ENCODE measurements around the gene PTPRM.

PTPRM gene

DNA sequence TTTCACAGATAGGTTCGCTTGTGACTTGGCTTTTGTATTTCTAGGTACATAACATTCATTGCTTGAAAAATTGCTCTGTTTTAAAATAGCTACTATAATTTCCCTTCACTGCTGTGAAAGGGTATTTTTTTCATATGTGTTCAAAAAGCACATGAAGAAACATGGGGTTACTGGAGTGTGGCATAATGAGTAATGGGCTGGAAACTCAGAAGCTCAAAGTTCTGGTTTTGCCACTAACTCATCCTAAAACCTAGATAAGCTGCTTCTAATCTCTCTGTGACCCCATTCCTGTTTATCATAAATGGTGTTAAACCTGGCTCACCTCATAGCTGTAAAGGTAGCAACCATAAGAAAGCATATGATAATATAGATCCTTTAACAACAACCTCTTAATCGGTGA lies 319.3 kb downstream of the PTPRM start:
- Mint-ChIP-seq H3K9me3 (no peaks in the 10 kb centered on the region), H3K4me1 (peaks cover 18% of the 10 kb centered on the region), H3K36me3 (ENCODE audit: low read depth) (peaks cover 7% of the 10 kb centered on the region), H3K4me3 (no peak overlapping the region), H3K27me3 (ENCODE audit: low read depth, poor library complexity) (peaks cover 11% of the 10 kb centered on the region), H3K27ac (peak overlapping the region; percentile 91)
- TF ChIP-seq, protein P1, sequence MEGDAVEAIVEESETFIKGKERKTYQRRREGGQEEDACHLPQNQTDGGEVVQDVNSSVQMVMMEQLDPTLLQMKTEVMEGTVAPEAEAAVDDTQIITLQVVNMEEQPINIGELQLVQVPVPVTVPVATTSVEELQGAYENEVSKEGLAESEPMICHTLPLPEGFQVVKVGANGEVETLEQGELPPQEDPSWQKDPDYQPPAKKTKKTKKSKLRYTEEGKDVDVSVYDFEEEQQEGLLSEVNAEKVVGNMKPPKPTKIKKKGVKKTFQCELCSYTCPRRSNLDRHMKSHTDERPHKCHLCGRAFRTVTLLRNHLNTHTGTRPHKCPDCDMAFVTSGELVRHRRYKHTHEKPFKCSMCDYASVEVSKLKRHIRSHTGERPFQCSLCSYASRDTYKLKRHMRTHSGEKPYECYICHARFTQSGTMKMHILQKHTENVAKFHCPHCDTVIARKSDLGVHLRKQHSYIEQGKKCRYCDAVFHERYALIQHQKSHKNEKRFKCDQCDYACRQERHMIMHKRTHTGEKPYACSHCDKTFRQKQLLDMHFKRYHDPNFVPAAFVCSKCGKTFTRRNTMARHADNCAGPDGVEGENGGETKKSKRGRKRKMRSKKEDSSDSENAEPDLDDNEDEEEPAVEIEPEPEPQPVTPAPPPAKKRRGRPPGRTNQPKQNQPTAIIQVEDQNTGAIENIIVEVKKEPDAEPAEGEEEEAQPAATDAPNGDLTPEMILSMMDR (IDR thresholded peaks at IDR 0.05), result no peak
- no peak for DNase-seq

- Mint-ChIP-seq H3K27ac (no peak overlapping the region), H3K9me3 (no peaks in the 10 kb centered on the region), H3K4me1 (peaks cover 14% of the 10 kb centered on the region), H3K4me3 (no peak overlapping the region), H3K27me3 (ENCODE audit: low read depth, poor library complexity) (peaks cover 6% of the 10 kb centered on the region), H3K36me3 (ENCODE audit: low read depth) (peaks cover 7% of the 10 kb centered on the region)
- TF ChIP-seq, protein P1 (IDR thresholded peaks at IDR 0.05), result no peak
- DNase-seq, result no peak
These were observed 322.4 kb downstream of the PTPRM start for GRCh38 chr18:7889515-7889914.

GRCh38 chr18:7890075-7890474 lies 323.0 kb downstream of the PTPRM start:
- Mint-ChIP-seq H3K27ac (no peak overlapping the region), H3K4me3 (no peak overlapping the region), H3K9me3 (no peaks in the 10 kb centered on the region), H3K4me1 (peaks cover 14% of the 10 kb centered on the region), H3K27me3 (ENCODE audit: low read depth, poor library complexity) (peaks cover 2% of the 10 kb centered on the region), H3K36me3 (ENCODE audit: low read depth) (peaks cover 7% of the 10 kb centered on the region)
- TF ChIP-seq, protein P1 (IDR thresholded peaks at IDR 0.05), result no peak
- no peak for DNase-seq

GRCh38 chr18:7892556-7892955 lies 325.4 kb downstream of the PTPRM start:
- peaks cover 6% of the 10 kb centered on the region for H3K36me3 Mint-ChIP-seq (ENCODE audit: low read depth)
- no peak for DNase-seq
- TF ChIP-seq, protein P1 (IDR thresholded peaks at IDR 0.05), result no peak
- no peak overlapping the region for H3K4me3 Mint-ChIP-seq
- H3K4me1 Mint-ChIP-seq, result peaks cover 15% of the 10 kb centered on the region
- no peaks in the 10 kb centered on the region for H3K9me3 Mint-ChIP-seq
- no peaks in the 10 kb centered on the region for H3K27me3 Mint-ChIP-seq (ENCODE audit: low read depth, poor library complexity)
- H3K27ac Mint-ChIP-seq, result no peak overlapping the region

- no peaks in the 10 kb centered on the region for H3K9me3 Mint-ChIP-seq
- no peak overlapping the region for H3K4me3 Mint-ChIP-seq
- peaks cover 31% of the 10 kb centered on the region for H3K4me1 Mint-ChIP-seq
- no peak for DNase-seq
- H3K27me3 Mint-ChIP-seq (ENCODE audit: low read depth, poor library complexity), result no peaks in the 10 kb centered on the region
- H3K27ac Mint-ChIP-seq, result no peak overlapping the region
- TF ChIP-seq, protein P1 (IDR thresholded peaks at IDR 0.05), result no peak
- no peaks in the 10 kb centered on the region for H3K36me3 Mint-ChIP-seq (ENCODE audit: low read depth)
These were observed 327.5 kb downstream of the PTPRM start for GRCh38 chr18:7894592-7894991.

- Mint-ChIP-seq H3K4me1 (peaks cover 32% of the 10 kb centered on the region), H3K4me3 (no peak overlapping the region), H3K9me3 (no peaks in the 10 kb centered on the region), H3K36me3 (ENCODE audit: low read depth) (no peaks in the 10 kb centered on the region), H3K27ac (no peak overlapping the region), H3K27me3 (ENCODE audit: low read depth, poor library complexity) (no peaks in the 10 kb centered on the region)
- no peak for DNase-seq
- TF ChIP-seq, protein P1 (IDR thresholded peaks at IDR 0.05), result no peak
These were observed 328.2 kb downstream of the PTPRM start for GRCh38 chr18:7895346-7895745.
